ENCODE results near the gene SUGP2. TPM values are rescaled to one million over a fixed set of nuclear protein-coding genes. Genes with fewer than 3 reads are reported as not detected.

The SUGP2 gene
- polyA plus RNA-seq, 3 donors, result 7.6 to 143 (median 8.2) TPM

GRCh38 chr19:19061506-19061905 lies 28.2 kb upstream of the SUGP2 start:
- DNase-seq, result no peak
- H3K4me1 ChIP-seq (ENCODE audit: control insufficient read depth in 1 of 2, insufficient read depth in 2 of 2, low read length in 2 of 2), result peaks cover 19 to 26% of the 10 kb centered on the region in 2 donors
- no peak overlapping the region for H3K4me2 ChIP-seq (replicated peaks; ENCODE audit: extremely low read depth, low read length, poor library complexity, severe bottlenecking)
- no peak overlapping the region for H3K4me3 ChIP-seq (replicated peaks in 1 of 3; ENCODE audit: low read depth in 2 of 3, low read length in 3 of 3)
- peaks cover 7% of the 10 kb centered on the region for H3K79me2 ChIP-seq (ENCODE audit: insufficient read depth, low read length)
- H3K27ac Mint-ChIP-seq, result no peak overlapping the region
- H3K9me3 ChIP-seq (replicated peaks in 1 of 2; ENCODE audit: control insufficient read depth in 1 of 2, insufficient read depth in 1 of 2, low read length in 2 of 2), result no peaks in the 10 kb centered on the region
- H3K4me1 Mint-ChIP-seq, result peaks cover 24% of the 10 kb centered on the region
- 88% methylated on average over 3 of the region's 8 CpGs for WGBS (ENCODE audit: insufficient coverage)
- H2AFZ ChIP-seq (ENCODE audit: insufficient read depth, low read depth, low read length, poor library complexity, severe bottlenecking), result no peak overlapping the region
- no peak overlapping the region for H3K9ac ChIP-seq (ENCODE audit: insufficient read depth, low read length, poor library complexity, severe bottlenecking)
- no peak overlapping the region for H3K27ac ChIP-seq (ENCODE audit: low read depth in 1 of 2, low read length in 2 of 2)
- H3K27me3 ChIP-seq (ENCODE audit: control insufficient read depth in 2 of 2, insufficient read depth in 2 of 2, low read length in 2 of 2), result no peaks in the 10 kb centered on the region
- peaks cover 0 to 3% (median 0%) of the 10 kb centered on the region in 7 donors for H3K9me3 Mint-ChIP-seq
- intact Hi-C loops (cut with micrococcal nuclease), result no loop called here
- H3K4me3 Mint-ChIP-seq, result no peak overlapping the region
- H3K27me3 Mint-ChIP-seq (ENCODE audit: low read depth in 3 of 3), result peaks cover 0 to 4% (median 2%) of the 10 kb centered on the region in 3 donors
- TF ChIP-seq CTCF (IDR thresholded peaks at IDR 0.05), result no peak
- H3K36me3 Mint-ChIP-seq, result peaks cover 29 to 45% of the 10 kb centered on the region in 2 donors
- H3K36me3 ChIP-seq (replicated peaks in 1 of 2; ENCODE audit: control insufficient read depth in 1 of 2, insufficient read depth in 2 of 2, low read length in 2 of 2), result peaks cover 28 to 37% of the 10 kb centered on the region in 2 donors
- no peaks in the 10 kb centered on the region for H4K20me1 ChIP-seq (ENCODE audit: insufficient read depth, low read length)

GRCh38 chr19:19059837-19060611 lies 26.7 kb upstream of the SUGP2 start:
- Histone ChIP-seq H3K9me3 (replicated peaks in 1 of 2; ENCODE audit: control insufficient read depth in 1 of 2, insufficient read depth in 1 of 2, low read length in 2 of 2) (no peaks in the 10 kb centered on the region), H3K4me1 (ENCODE audit: control insufficient read depth in 1 of 2, insufficient read depth in 2 of 2, low read length in 2 of 2) (peaks cover 15 to 21% of the 10 kb centered on the region in 2 donors), H3K4me3 (replicated peaks in 1 of 3; ENCODE audit: low read depth in 2 of 3, low read length in 3 of 3) (no peak overlapping the region), H3K9ac (ENCODE audit: insufficient read depth, low read length, poor library complexity, severe bottlenecking) (no peak overlapping the region), H3K36me3 (replicated peaks in 1 of 2; ENCODE audit: control insufficient read depth in 1 of 2, insufficient read depth in 2 of 2, low read length in 2 of 2) (peaks cover 40 to 51% of the 10 kb centered on the region in 2 donors), H3K4me2 (replicated peaks; ENCODE audit: extremely low read depth, low read length, poor library complexity, severe bottlenecking) (no peak overlapping the region), H3K27me3 (ENCODE audit: control insufficient read depth in 2 of 2, insufficient read depth in 2 of 2, low read length in 2 of 2) (no peaks in the 10 kb centered on the region), H2AFZ (ENCODE audit: insufficient read depth, low read depth, low read length, poor library complexity, severe bottlenecking) (no peak overlapping the region), H3K27ac (ENCODE audit: low read depth in 1 of 2, low read length in 2 of 2) (no peak overlapping the region), H3K79me2 (ENCODE audit: insufficient read depth, low read length) (peaks cover 3% of the 10 kb centered on the region), H4K20me1 (ENCODE audit: insufficient read depth, low read length) (no peaks in the 10 kb centered on the region)
- DNase-seq, result no peak
- peak overlapping the region in 1 of 2 donors; percentile 20 for H3K4me3 Mint-ChIP-seq
- H3K27me3 Mint-ChIP-seq (ENCODE audit: low read depth in 3 of 3), result peaks cover 0 to 3% (median 0%) of the 10 kb centered on the region in 3 donors
- 86% methylated on average over 11 of the region's 12 CpGs for WGBS (ENCODE audit: insufficient coverage)
- no peak for TF ChIP-seq CTCF (IDR thresholded peaks at IDR 0.05)
- peak overlapping the region in 1 of 7 donors; percentile 6 for H3K27ac Mint-ChIP-seq
- intact Hi-C loops (cut with micrococcal nuclease), result no loop called here
- peaks cover 39 to 59% of the 10 kb centered on the region in 2 donors for H3K36me3 Mint-ChIP-seq
- peaks cover 20% of the 10 kb centered on the region for H3K4me1 Mint-ChIP-seq
- peaks cover 0 to 5% (median 0%) of the 10 kb centered on the region in 7 donors for H3K9me3 Mint-ChIP-seq
